Heart right ventricle (tissue), 16 donors: ENCODE results near the gene GRID1. TPM values are rescaled to one million over a fixed set of nuclear protein-coding genes. Genes with fewer than 3 reads are reported as not detected.

Experiments
- ATAC-seq, 8 donors: fragments of 200-7000 bp; cut with Tn5 transposase; one replicate each; pipeline ENCODE4 v1.9.1; 2020; ENCODE audit warnings: mild to moderate bottlenecking in 8 of 8, moderate library complexity in 8 of 8, moderate number of reproducible peaks in 1 of 8
- DNase-seq, 2 donors: peaks; one replicate each; pipeline ENCODE4 v3.0.0-alpha.2; 2020
- H3K27ac ChIP-seq, 10 donors: fragments of 200-600 bp; sonication (generic) in 2 of 10; one replicate each; pipeline versions ENCODE4 v1.5.0 to v1.8.0; 2020 to 2022; ENCODE audit warnings: mild to moderate bottlenecking in 3 of 10
- H3K27me3 ChIP-seq, 7 donors: fragments of 200-600 bp; one replicate each; pipeline ENCODE4 v1.8.0; 2021 to 2022; ENCODE audit warnings: mild to moderate bottlenecking in 2 of 7
- H3K36me3 ChIP-seq, 9 donors: fragments of 200-600 bp; sonication (generic) in 1 of 9; one replicate each; pipeline versions ENCODE4 v1.5.0 to v1.8.0; 2020 to 2022; ENCODE audit warnings: mild to moderate bottlenecking in 2 of 9
- H3K4me1 ChIP-seq, 9 donors: fragments of 200-600 bp; sonication (generic) in 1 of 9; one replicate each; pipeline versions ENCODE4 v1.5.0 to v1.8.0; 2020 to 2022; ENCODE audit warnings: mild to moderate bottlenecking in 4 of 9
- H3K4me3 ChIP-seq, 10 donors: fragments of 200-600 bp; sonication (generic) in 2 of 10; one replicate each; pipeline versions ENCODE4 v1.5.0 to v1.8.0; 2020 to 2022; ENCODE audit warnings: mild to moderate bottlenecking in 7 of 10, moderate library complexity in 2 of 10
- H3K9me3 ChIP-seq, 11 donors: fragments of 200-600 bp in 10 of 11; sonication (generic) in 2 of 11; one replicate each; pipeline versions ENCODE4 v1.5.0 to v1.8.0; 2013 to 2022; ENCODE audit warnings: mild to moderate bottlenecking in 2 of 11, control low read depth in 1 of 11, moderate library complexity in 1 of 11
- WGBS, 2 donors: extraction: QIAGEN DNeasy Blood & Tissue Kit; methylation state at CpG; one replicate each; pipeline ENCODE4 v1.1.7; 2013; ENCODE audit warnings: inconsistent platforms in 1 of 2; 5-methylcytosine and 5-hydroxymethylcytosine counted together
- intact Hi-C, 10 donors: fragments of 100-400 bp; cut with DNase I; formaldehyde crosslinking; loops; one replicate each; pipeline versions ENCODE4 v1.11.1 to v1.14.2; 2022
- polyA plus RNA-seq, 2 donors: library from polyadenylated mRNA; stranded (reverse); fragments of 200-250 nt; gene quantifications; one replicate each; pipeline ENCODE4 v1.2.3, GENCODE V29; 2013
- total RNA-seq, 10 donors: library from RNA; stranded (reverse); fragmentation: NEBNext Ultra II Directional in 3 of 10; extraction: Animal tissue kit (Norgen Biotek cat#: 25700) in 3 of 10; gene quantifications; one replicate each; pipeline versions ENCODE4 v1.2.1 to v1.2.4, GENCODE V29; 2021 to 2023
- TF ChIP-seq, protein P1 (sequence below), 9 donors: fragments of 200-600 bp; sonication (generic) in 2 of 9; IDR thresholded peaks; one replicate each; pipeline versions ENCODE4 v1.5.0 to v1.8.0; 2021 to 2022; ENCODE audit warnings: antibody characterized with exemption in 9 of 9, mild to moderate bottlenecking in 5 of 9, moderate library complexity in 1 of 9
- donor health status: Arrhythmogenic right ventricular cardiomyopathy.
- donor health status: ischemic (EF 13 %, LVEDD 7.1; RV severe dilation, severe dysfunction).
- donor health status: healthy with polysubstance abuse.
- donor health status: DM: no; HTN: yes; CAD: no.
- donor health status: DM: no; HTN: no; CAD: no.
- donor health status: ischemic (EF 25% LVEDD 6.9; RV normal size, moderate dysfunction).
- donor health status: ischemic (EF 25% LVEDD 5.7; RV mildly dilated, moderate dysfunction).
- donor health status: healthy.
- donor health status: DM: yes; HTN: yes; CAD: no.
- donor health status: Ischemic cardiomyopathy.
- donor health status: ischemic (EF 35%, LVEDD 5.7; RV mildly dilated, moderate dysfunction).
- donor health status: nonischemic (EF 11% LVEDD 7.7; RV severe dilation, severe dysfunction).
- donor health status: DM: yes; HTN: yes; CAD: no.
- donor health status: PGD.
- donor health status: ischemic (EF 29% LVEDD 5.4; RV normal size, mild dysfunction).
- donor health status: nonischemic (EF 23%, LVEDD 6.1; RV moderate dilation, normal function).

GRID1 gene
- total and polyA plus RNA-seq, 12 donors, result 0.44 to 3.4 (median 1.5) TPM

- Histone ChIP-seq H3K4me3 (no peak overlapping the region), H3K36me3 (no peaks in the 10 kb centered on the region), H3K4me1 (peaks cover 0 to 11% (median 0%) of the 10 kb centered on the region in 9 donors), H3K9me3 (no peaks in the 10 kb centered on the region), H3K27me3 (peaks cover 0 to 10% (median 4%) of the 10 kb centered on the region in 7 donors), H3K27ac (no peak overlapping the region)
- no peak for DNase-seq
- intact Hi-C loops, result no loop called here
- ATAC-seq, result no peak
- 82 to 88% methylated on average over 3 of the region's 3 CpGs for WGBS, 2 donors
- TF ChIP-seq, protein P1, sequence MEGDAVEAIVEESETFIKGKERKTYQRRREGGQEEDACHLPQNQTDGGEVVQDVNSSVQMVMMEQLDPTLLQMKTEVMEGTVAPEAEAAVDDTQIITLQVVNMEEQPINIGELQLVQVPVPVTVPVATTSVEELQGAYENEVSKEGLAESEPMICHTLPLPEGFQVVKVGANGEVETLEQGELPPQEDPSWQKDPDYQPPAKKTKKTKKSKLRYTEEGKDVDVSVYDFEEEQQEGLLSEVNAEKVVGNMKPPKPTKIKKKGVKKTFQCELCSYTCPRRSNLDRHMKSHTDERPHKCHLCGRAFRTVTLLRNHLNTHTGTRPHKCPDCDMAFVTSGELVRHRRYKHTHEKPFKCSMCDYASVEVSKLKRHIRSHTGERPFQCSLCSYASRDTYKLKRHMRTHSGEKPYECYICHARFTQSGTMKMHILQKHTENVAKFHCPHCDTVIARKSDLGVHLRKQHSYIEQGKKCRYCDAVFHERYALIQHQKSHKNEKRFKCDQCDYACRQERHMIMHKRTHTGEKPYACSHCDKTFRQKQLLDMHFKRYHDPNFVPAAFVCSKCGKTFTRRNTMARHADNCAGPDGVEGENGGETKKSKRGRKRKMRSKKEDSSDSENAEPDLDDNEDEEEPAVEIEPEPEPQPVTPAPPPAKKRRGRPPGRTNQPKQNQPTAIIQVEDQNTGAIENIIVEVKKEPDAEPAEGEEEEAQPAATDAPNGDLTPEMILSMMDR (IDR thresholded peaks at IDR 0.05), result no peak
These were observed 284.0 kb downstream of the GRID1 start for GRCh38 chr10:86082556-86082955.

- WGBS, 2 donors, result 59 to 72% methylated on average over 4 of the region's 4 CpGs
- H3K4me3 ChIP-seq, result no peak overlapping the region
- no peaks in the 10 kb centered on the region for H3K36me3 ChIP-seq
- intact Hi-C loops, result no loop called here
- peaks cover 0 to 9% (median 0%) of the 10 kb centered on the region in 7 donors for H3K27me3 ChIP-seq
- no peaks in the 10 kb centered on the region for H3K9me3 ChIP-seq
- no peak overlapping the region for H3K27ac ChIP-seq
- TF ChIP-seq, protein P1 (IDR thresholded peaks at IDR 0.05), result no peak
- peak in 5 of 8 donors; percentile 47 to 84 (median 62) for ATAC-seq
- DNase-seq, result no peak
- H3K4me1 ChIP-seq, result peaks cover 0 to 11% (median 0%) of the 10 kb centered on the region in 9 donors
These were observed 287.5 kb downstream of the GRID1 start for GRCh38 chr10:86079088-86079487.

DNA sequence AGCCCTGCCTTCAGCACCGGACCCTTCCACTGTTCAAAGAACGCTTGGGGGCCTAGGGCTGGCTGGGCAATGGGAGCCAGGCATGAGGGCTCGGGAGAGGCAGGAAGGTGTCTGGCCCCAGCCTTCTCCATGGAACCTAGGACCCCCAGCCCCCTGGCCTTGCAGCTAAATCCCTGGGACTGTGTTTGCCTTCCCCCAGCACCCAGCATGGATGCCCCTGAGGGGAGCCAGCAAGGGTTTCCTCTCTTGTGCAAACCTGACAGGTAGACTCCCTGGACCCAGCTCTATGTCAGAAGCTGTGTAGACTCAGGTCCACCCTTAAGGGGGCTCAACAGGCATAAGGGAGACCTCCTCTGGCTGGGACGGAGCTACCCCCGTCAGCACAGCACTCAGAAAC is 288.0 kb downstream of the GRID1 start:
- WGBS, 2 donors, result 81 to 88% methylated on average over 5 of the region's 5 CpGs
- intact Hi-C loops, result no loop called here
- TF ChIP-seq, protein P1 (IDR thresholded peaks at IDR 0.05), result no peak
- Histone ChIP-seq H3K36me3 (no peaks in the 10 kb centered on the region), H3K27ac (no peak overlapping the region), H3K4me1 (peaks cover 0 to 11% (median 0%) of the 10 kb centered on the region in 9 donors), H3K9me3 (no peaks in the 10 kb centered on the region), H3K27me3 (peaks cover 0 to 9% (median 0%) of the 10 kb centered on the region in 7 donors), H3K4me3 (no peak overlapping the region)
- ATAC-seq (peak in 1 of 8 donors; percentile 17), DNase-seq (no peak)

DNA sequence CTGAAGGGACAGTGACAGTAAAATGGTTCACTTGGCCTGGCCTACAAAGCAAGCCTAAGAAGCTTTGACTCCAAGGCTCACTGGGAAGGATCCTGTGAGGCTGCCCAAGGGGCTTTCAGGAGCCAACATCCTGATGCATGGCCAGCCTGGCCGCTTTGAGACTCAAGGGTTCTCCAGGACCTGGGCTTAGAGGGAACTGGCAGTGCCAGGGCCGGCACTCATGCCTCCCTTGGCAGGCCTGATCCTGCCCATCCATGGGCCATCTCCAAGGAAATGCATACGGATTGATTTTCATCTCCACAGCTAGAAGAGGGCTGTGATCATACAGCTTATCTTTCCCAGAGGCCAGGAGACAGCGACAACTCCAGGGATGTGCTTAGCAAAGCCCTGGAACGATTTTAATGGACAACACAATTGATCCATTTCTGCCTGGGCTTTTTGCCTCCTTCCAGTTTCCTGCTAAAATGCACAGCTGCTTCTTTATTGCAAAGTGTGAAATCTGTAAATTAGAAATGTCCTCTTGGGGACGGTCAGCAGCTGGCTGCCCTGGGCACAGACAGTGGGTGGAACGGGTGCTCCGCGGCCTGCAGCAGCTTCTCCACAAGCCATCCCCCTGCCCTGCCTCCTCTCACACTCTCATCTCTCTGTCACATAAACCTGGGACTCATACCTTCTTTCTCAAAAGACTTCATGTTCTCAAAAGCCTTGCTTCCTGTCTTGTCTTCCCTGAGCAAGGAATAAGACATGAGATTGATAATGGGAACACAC is 288.5 kb downstream of the GRID1 start:
- Histone ChIP-seq H3K9me3 (no peaks in the 10 kb centered on the region), H3K4me3 (no peak overlapping the region), H3K27me3 (peaks cover 0 to 15% (median 0%) of the 10 kb centered on the region in 7 donors), H3K36me3 (no peaks in the 10 kb centered on the region), H3K4me1 (peaks cover 0 to 11% (median 0%) of the 10 kb centered on the region in 9 donors), H3K27ac (no peak overlapping the region)
- DNase-seq (no peak), ATAC-seq (no peak)
- intact Hi-C loops, result no loop called here
- 86 to 89% methylated on average over 9 of the region's 9 CpGs for WGBS, 2 donors
- TF ChIP-seq, protein P1 (IDR thresholded peaks at IDR 0.05), result no peak
